Body of pancreas (tissue), 4 donors: ENCODE measurements around the gene ATP6V1G1.

Experiments
- CTCF ChIP-seq, 7 experiments: fragments of 450-650 bp in 4 of 7; fragments of 200-600 bp in 3 of 7; sonication (generic) in 3 of 7; IDR thresholded peaks; one replicate each; pipeline ENCODE4 v1.5.1; 2016 to 2019; ENCODE audit warnings: antibody characterized with exemption in 7 of 7
- POLR2A ChIP-seq, 3 donors: fragments of 450-650 bp; IDR thresholded peaks; one replicate each; pipeline ENCODE4 v1.6.1; 2016; ENCODE audit warnings: antibody characterized with exemption in 3 of 3, mild to moderate bottlenecking in 2 of 3

DNA sequence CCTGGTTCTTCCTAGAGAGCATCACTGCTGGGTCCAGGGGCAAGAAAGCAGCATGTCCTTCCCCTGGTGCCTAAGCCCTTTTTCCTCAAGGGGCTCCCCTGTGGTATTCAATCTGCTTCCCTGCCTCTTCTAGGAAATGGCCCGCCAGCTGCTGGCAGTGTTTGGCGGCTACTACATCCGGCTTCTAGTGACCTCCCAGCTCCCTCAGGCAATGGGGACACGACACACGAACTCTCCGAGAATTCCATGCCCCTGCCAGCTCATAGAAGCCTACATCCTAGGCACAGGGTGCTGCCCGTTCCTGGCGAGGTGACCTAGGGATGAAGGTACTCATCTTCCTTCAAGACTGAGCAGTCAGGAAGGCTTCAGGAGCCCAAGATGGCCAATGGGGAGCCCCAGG, 55.4 kb downstream of the ATP6V1G1 start:
- TF ChIP-seq CTCF (IDR thresholded peaks at IDR 0.05), result no peak
- no peak for TF ChIP-seq POLR2A (IDR thresholded peaks at IDR 0.05)
